ENCODE results near the gene AP4E1. TPM values are rescaled to one million over a fixed set of nuclear protein-coding genes. Genes with fewer than 3 reads are reported as not detected.

AP4E1 gene
- total RNA-seq: 12.5 and 18.3 TPM in 2 replicates

GRCh38 chr15:50908209-50909009, at the start of gene AP4E1:
Gene AP4E1, plus strand, starts transcription at chr15:50908683. Its CDS starts 96 bp downstream, at chr15:50908779.

Other genes starting within 250 kb of the AP4E1 start
- 27.7 and 38.6 TPM in 2 replicates for gene TRPM7, start 221.9 kb upstream of the AP4E1 start, total RNA-seq
- gene SPPL2A, start 143.0 kb upstream of the AP4E1 start, total RNA-seq: 90.6 and 92.5 TPM in 2 replicates
- 4.1 and 8.1 TPM in 2 replicates for gene TNFAIP8L3, start 186.2 kb downstream of the AP4E1 start, total RNA-seq